Activated T-cell treated with anti-CD3 and anti-CD28 coated beads, Interleukin-2, amount 50 U/mL, for 4 hours (primary cell): ENCODE measurements around the gene CAPN14. TPM values are rescaled to one million over a fixed set of nuclear protein-coding genes. Genes with fewer than 3 reads are reported as not detected.

ENCODE experiments used
- ATAC-seq, 2 donors: fragments of 200-7000 bp; cut with Tn5 transposase; one replicate each; pipeline ENCODE4 v1.10.0; 2021
- DNase-seq: peaks from one replicate; pipeline ENCODE4 v3.0.0-alpha.2; 2020
- H3K27me3 Mint-ChIP-seq: one replicate; pipeline ENCODE4 v1.8.0; 2021; ENCODE audit warnings: low read depth, mixed read lengths
- H3K36me3 Mint-ChIP-seq: one replicate; pipeline ENCODE4 v1.8.0; 2022; ENCODE audit warnings: mixed read lengths; ENCODE audit not compliant: insufficient read depth
- H3K4me1 Mint-ChIP-seq: one replicate; pipeline ENCODE4 v1.8.0; 2021; ENCODE audit warnings: low read depth, mixed read lengths
- H3K4me3 Mint-ChIP-seq: one replicate; pipeline ENCODE4 v1.8.0; 2021; ENCODE audit warnings: mild to moderate bottlenecking, moderate library complexity, mixed read lengths
- H3K9me3 Mint-ChIP-seq: one replicate; pipeline ENCODE4 v1.8.0; 2021; ENCODE audit warnings: mixed read lengths
- total RNA-seq, 3 donors: library from RNA; stranded (reverse); gene quantifications; one replicate each; pipeline ENCODE4 v1.2.1, GENCODE V29; 2021

CAPN14 gene
- total RNA-seq, 3 donors from 2014 or later, result 0.10 to 0.24 (median 0.14) TPM

DNA sequence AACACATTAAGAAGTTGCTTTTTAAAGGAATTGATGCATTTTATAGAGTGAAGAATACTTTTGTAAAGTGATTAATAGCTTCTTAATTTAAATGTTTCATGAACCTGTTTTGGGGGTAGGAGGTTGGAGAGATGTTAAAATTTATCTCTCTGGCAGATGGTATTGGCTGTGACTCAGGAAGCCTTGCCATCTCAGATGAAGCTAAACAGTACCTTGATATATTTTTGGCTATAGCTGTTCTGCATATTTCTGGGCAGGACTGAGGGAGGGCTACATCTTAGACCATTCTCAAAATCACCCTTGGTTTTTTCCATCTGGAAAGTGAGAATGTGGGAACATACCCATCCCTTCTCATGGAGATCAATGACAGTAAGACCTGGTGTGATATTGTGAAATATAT, 13.4 kb downstream of the CAPN14 start:
- no peak overlapping the region for H3K4me3 Mint-ChIP-seq
- peaks cover 3% of the 10 kb centered on the region for H3K27me3 Mint-ChIP-seq
- no peak for DNase-seq
- H3K9me3 Mint-ChIP-seq, result no peaks in the 10 kb centered on the region
- ATAC-seq, result no peak
- no peaks in the 10 kb centered on the region for H3K4me1 Mint-ChIP-seq
- peaks cover under 1% of the 10 kb centered on the region for H3K36me3 Mint-ChIP-seq

DNA sequence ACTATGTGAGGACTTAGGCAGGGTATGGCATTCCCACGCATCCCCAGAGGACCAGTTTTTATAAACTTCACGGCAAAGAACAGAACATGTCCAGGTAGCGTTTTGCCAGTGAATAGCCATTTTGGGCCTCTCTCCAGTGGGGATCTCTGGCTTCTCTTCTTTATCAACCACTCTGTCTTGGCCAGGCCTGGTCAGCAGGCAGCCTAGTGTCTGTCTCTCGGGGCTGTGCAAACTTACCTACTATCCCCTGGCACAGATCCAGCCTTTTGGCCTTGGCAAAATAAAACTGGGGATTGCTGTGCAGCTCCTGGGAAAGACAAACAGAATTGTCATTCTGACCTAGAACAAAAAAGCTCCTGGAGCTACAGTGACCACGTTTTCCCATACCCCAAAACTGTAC, 14.5 kb downstream of the CAPN14 start:
- peaks cover 2% of the 10 kb centered on the region for H3K36me3 Mint-ChIP-seq
- peaks cover 3% of the 10 kb centered on the region for H3K27me3 Mint-ChIP-seq
- no peaks in the 10 kb centered on the region for H3K4me1 Mint-ChIP-seq
- H3K9me3 Mint-ChIP-seq, result no peaks in the 10 kb centered on the region
- DNase-seq (no peak), ATAC-seq (no peak)
- no peak overlapping the region for H3K4me3 Mint-ChIP-seq

- peaks cover 3% of the 10 kb centered on the region for H3K27me3 Mint-ChIP-seq
- H3K4me3 Mint-ChIP-seq, result no peak overlapping the region
- ATAC-seq, result no peak
- H3K9me3 Mint-ChIP-seq, result no peaks in the 10 kb centered on the region
- DNase-seq, result no peak
- no peaks in the 10 kb centered on the region for H3K4me1 Mint-ChIP-seq
- H3K36me3 Mint-ChIP-seq, result peaks cover 2% of the 10 kb centered on the region
Observed at GRCh38 chr2:31202041-31202440, 15.3 kb downstream of the CAPN14 start.

DNA sequence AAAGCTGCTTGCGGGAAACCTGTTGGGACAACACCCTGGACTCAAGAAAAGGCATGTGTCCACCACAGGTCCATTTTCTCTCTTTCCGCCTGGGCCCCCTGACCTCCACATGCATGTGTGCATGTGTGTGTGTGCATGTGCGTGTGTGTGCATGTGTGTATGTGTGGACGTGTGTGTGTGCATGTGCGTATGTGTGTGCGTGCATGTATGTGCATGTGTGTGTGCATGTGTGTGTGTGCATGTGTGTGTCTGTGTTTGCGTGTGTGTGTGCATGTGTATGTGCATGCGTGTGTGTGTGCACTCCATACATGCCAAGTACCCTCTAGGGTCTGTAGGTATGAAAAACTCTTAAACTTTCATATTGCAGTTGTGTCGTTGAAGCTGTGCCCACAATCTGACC, 16.3 kb downstream of the CAPN14 start:
- Mint-ChIP-seq H3K36me3 (peaks cover 2% of the 10 kb centered on the region), H3K9me3 (no peaks in the 10 kb centered on the region), H3K4me3 (no peak overlapping the region), H3K4me1 (no peaks in the 10 kb centered on the region), H3K27me3 (peaks cover 3% of the 10 kb centered on the region)
- ATAC-seq (no peak), DNase-seq (no peak)

GRCh38 chr2:31199206-31199605, 18.1 kb downstream of the CAPN14 start:
- ATAC-seq (no peak), DNase-seq (no peak)
- Mint-ChIP-seq H3K27me3 (no peaks in the 10 kb centered on the region), H3K4me1 (no peaks in the 10 kb centered on the region), H3K4me3 (no peak overlapping the region), H3K9me3 (no peaks in the 10 kb centered on the region), H3K36me3 (peaks cover 2% of the 10 kb centered on the region)

DNA sequence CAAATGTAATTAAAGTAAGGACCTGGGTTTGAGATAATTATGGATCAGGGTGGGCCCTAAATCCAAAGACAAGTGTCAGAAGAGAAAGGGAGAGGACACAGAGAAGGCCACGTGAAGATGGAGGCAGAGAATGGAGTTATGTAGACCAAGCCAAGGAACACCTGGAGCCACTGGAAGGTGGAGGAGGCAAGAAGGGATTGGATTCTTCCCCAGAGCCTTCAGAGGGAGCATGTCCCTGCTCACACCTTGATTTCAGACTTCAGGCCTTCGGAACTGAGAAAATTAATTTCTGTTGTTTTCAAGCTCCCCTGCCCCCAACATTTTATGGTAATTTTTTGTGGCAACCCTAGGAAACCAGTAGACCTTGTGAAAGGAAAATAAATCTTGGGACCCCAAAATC, 19.6 kb downstream of the CAPN14 start:
- no peak for DNase-seq
- Mint-ChIP-seq H3K4me3 (no peak overlapping the region), H3K4me1 (no peaks in the 10 kb centered on the region), H3K36me3 (peaks cover 2% of the 10 kb centered on the region), H3K27me3 (no peaks in the 10 kb centered on the region), H3K9me3 (no peaks in the 10 kb centered on the region)
- ATAC-seq, result no peak

- Mint-ChIP-seq H3K9me3 (no peaks in the 10 kb centered on the region), H3K4me1 (no peaks in the 10 kb centered on the region), H3K27me3 (no peaks in the 10 kb centered on the region), H3K4me3 (no peak overlapping the region), H3K36me3 (peaks cover 2% of the 10 kb centered on the region)
- ATAC-seq (no peak), DNase-seq (no peak)
Observed at GRCh38 chr2:31197166-31197565, 20.1 kb downstream of the CAPN14 start.

- no peak overlapping the region for H3K4me3 Mint-ChIP-seq
- H3K36me3 Mint-ChIP-seq, result peaks cover 2% of the 10 kb centered on the region
- no peak for ATAC-seq
- no peaks in the 10 kb centered on the region for H3K4me1 Mint-ChIP-seq
- H3K9me3 Mint-ChIP-seq, result no peaks in the 10 kb centered on the region
- no peak for DNase-seq
- no peaks in the 10 kb centered on the region for H3K27me3 Mint-ChIP-seq
Observed at GRCh38 chr2:31196622-31197021, 20.7 kb downstream of the CAPN14 start.

DNA sequence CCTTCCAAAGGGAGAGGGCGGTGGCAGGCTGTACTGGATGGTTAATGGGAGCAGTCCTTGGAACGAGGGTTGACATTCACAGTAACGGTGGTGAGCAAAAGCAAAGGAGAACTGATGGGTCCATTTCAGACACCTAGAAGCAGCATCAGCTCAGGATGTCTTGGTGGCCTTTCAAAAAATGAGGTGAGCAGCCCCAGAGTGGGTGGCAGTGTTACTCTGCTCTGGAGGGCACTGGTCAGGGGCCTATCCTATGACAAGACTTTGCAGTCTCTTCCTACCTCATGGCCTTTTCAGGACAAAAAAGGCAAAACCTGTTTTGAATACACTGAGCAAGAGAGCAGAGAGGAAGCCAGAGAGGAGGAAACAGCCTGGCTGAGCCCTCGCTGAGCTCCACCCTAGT, 23.5 kb downstream of the CAPN14 start:
- H3K27me3 Mint-ChIP-seq, result no peaks in the 10 kb centered on the region
- DNase-seq (no peak), ATAC-seq (no peak)
- peaks cover 1% of the 10 kb centered on the region for H3K36me3 Mint-ChIP-seq
- H3K4me3 Mint-ChIP-seq, result no peak overlapping the region
- no peaks in the 10 kb centered on the region for H3K9me3 Mint-ChIP-seq
- no peaks in the 10 kb centered on the region for H3K4me1 Mint-ChIP-seq

- H3K9me3 Mint-ChIP-seq, result no peaks in the 10 kb centered on the region
- H3K27me3 Mint-ChIP-seq, result no peaks in the 10 kb centered on the region
- H3K4me3 Mint-ChIP-seq, result no peak overlapping the region
- no peak for DNase-seq
- H3K36me3 Mint-ChIP-seq, result peaks cover 1% of the 10 kb centered on the region
- no peaks in the 10 kb centered on the region for H3K4me1 Mint-ChIP-seq
- no peak for ATAC-seq
Observed at GRCh38 chr2:31192851-31193392, 24.4 kb downstream of the CAPN14 start.

DNA sequence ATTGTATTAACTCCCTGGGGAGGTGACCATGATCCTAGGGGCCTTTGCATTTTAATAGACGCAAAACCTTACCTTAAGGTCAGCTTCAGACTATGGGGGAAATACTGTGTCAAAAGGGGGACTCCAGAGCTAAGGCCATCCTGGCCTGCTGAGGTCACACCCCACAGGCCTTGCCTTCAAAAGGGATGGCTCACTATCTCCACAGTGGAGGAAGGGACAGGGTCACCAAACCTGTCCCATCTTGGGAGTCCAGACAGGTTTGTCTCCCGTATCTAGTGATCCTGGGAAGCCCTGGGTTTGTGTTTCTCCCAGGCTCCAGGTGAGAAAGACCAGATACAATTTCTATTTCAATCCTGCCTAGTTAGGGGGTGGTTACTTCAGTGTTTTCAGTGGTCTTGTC, 24.9 kb downstream of the CAPN14 start:
- no peaks in the 10 kb centered on the region for H3K9me3 Mint-ChIP-seq
- no peak for ATAC-seq
- H3K4me3 Mint-ChIP-seq, result no peak overlapping the region
- no peaks in the 10 kb centered on the region for H3K27me3 Mint-ChIP-seq
- H3K36me3 Mint-ChIP-seq, result peaks cover 1% of the 10 kb centered on the region
- DNase-seq, result no peak
- no peaks in the 10 kb centered on the region for H3K4me1 Mint-ChIP-seq

DNA sequence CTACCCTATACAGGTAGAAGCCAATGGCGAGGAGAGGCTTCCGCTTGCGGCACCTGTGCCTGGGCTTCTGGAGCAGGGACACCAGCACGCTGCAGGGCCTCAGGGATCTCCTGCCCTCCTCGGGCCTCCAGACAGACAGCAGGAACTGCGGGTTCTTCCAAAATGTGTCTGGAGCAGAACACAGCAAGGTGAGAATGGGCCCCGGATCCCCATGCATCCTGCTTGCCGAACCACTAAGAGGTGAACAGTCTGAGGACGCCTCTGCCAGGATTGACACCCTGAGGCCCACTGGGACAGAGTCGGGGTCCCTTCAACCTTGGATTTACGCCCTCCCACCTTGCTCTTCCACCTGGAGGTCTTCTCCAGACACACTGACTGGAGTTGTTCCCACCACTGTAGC, 25.4 kb downstream of the CAPN14 start:
- H3K27me3 Mint-ChIP-seq, result no peaks in the 10 kb centered on the region
- H3K4me3 Mint-ChIP-seq, result no peak overlapping the region
- H3K36me3 Mint-ChIP-seq, result peaks cover 1% of the 10 kb centered on the region
- H3K9me3 Mint-ChIP-seq, result no peaks in the 10 kb centered on the region
- H3K4me1 Mint-ChIP-seq, result no peaks in the 10 kb centered on the region
- no peak for ATAC-seq
- no peak for DNase-seq

- Mint-ChIP-seq H3K27me3 (no peaks in the 10 kb centered on the region), H3K9me3 (no peaks in the 10 kb centered on the region), H3K4me3 (no peak overlapping the region), H3K4me1 (no peaks in the 10 kb centered on the region), H3K36me3 (peaks cover 1% of the 10 kb centered on the region)
- ATAC-seq (no peak), DNase-seq (no peak)
Observed at GRCh38 chr2:31190188-31190587, 27.1 kb downstream of the CAPN14 start.

DNA sequence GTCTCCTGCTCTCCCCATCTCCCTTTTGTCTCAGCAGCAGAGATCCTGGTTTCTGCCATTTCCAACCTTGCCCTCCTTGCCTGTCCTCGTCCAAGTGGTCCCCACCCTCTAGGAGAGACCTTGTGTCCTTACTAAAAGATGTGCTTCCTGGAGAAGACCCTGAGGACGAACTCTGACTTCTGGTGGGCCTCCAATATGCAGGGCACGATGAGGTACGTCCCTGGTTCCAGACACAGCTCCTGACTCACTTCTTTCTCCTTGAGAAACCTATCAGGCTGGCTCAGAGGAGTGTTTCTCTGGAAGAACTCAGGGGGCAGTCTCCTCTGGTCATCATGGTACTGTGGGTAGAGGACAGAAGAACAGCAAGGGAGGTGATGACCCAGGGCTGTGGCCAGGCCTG, 28.2 kb downstream of the CAPN14 start:
- Mint-ChIP-seq H3K4me3 (no peak overlapping the region), H3K36me3 (peaks cover 1% of the 10 kb centered on the region), H3K9me3 (no peaks in the 10 kb centered on the region), H3K27me3 (no peaks in the 10 kb centered on the region), H3K4me1 (no peaks in the 10 kb centered on the region)
- DNase-seq (no peak), ATAC-seq (no peak)

DNA sequence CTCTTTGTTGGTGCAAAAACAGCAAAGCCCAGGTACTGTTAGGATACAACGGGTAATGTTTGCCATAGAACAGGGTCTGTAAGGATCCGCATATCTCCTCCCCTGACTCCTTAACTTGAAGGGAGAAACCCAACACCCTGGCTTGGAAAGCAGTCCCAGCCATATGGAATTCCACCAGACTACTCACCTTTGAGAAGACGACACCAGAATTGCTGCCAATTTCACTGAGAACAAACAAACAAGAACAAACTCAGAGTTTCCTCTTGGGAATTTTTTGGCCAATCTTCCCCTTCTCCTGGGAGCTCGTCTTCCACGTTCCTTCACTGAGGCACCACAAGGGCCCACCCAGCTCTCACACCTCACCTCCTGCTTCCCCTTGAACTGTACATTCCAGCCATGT, 29.2 kb downstream of the CAPN14 start:
- Mint-ChIP-seq H3K4me3 (no peak overlapping the region), H3K9me3 (no peaks in the 10 kb centered on the region), H3K4me1 (no peaks in the 10 kb centered on the region), H3K27me3 (no peaks in the 10 kb centered on the region), H3K36me3 (peaks cover 1% of the 10 kb centered on the region)
- no peak for DNase-seq
- ATAC-seq, result no peak

- H3K4me1 Mint-ChIP-seq, result no peaks in the 10 kb centered on the region
- no peaks in the 10 kb centered on the region for H3K27me3 Mint-ChIP-seq
- H3K4me3 Mint-ChIP-seq, result no peak overlapping the region
- H3K9me3 Mint-ChIP-seq, result no peaks in the 10 kb centered on the region
- DNase-seq (no peak), ATAC-seq (no peak)
- H3K36me3 Mint-ChIP-seq, result peaks cover 1% of the 10 kb centered on the region
Observed at GRCh38 chr2:31187166-31187565, 30.1 kb downstream of the CAPN14 start.
